WTC11 (cell line): Measurements from ENCODE around the gene ZNF512B. TPM values are rescaled to one million over a fixed set of nuclear protein-coding genes. Genes with fewer than 3 reads are reported as not detected.
A peak's percentile ranks its signal among the peaks of the same experiment; 100 is the strongest.

ENCODE experiments used
- AR ChIP-seq: fragments of 250-450 bp; sonication (Bioruptor Pico); IDR thresholded peaks from 2 replicates; pipeline ENCODE4 v1.9.0; 2021; ENCODE audit warnings: mild to moderate bottlenecking
- ATF6 ChIP-seq: sonication (generic); formaldehyde crosslinking; IDR thresholded peaks from 2 replicates; pipeline ENCODE4 v1.8.1; 2023; ENCODE audit warnings: mild to moderate bottlenecking, missing genetic modification reagents
- ELF4 ChIP-seq: sonication (generic); formaldehyde crosslinking; IDR thresholded peaks from 2 replicates; pipeline ENCODE4 v1.8.1; 2022; ENCODE audit warnings: low read depth, mild to moderate bottlenecking, moderate library complexity, missing genetic modification reagents
- FOXJ3 ChIP-seq: sonication (generic); formaldehyde crosslinking; IDR thresholded peaks from 2 replicates; pipeline ENCODE4 v1.9.0; 2021; ENCODE audit warnings: missing genetic modification reagents, mild to moderate bottlenecking, borderline replicate concordance
- FOXP4 ChIP-seq: sonication (generic); formaldehyde crosslinking; IDR thresholded peaks from 2 replicates; pipeline ENCODE4 v1.8.0; 2022; ENCODE audit warnings: mild to moderate bottlenecking, missing genetic modification reagents
- GTF2I ChIP-seq: fragments of 250-450 bp; sonication (Bioruptor Pico); conservative IDR thresholded peaks from 2 replicates; pipeline ENCODE4 v1.4.0; 2021; ENCODE audit warnings: mild to moderate bottlenecking
- JAZF1 ChIP-seq: fragments of 250-450 bp; sonication (Bioruptor Pico); IDR thresholded peaks from 2 replicates; pipeline ENCODE4 v1.9.0; 2021; ENCODE audit warnings: moderate library complexity, mild to moderate bottlenecking, inconsistent platforms
- MYBL2 ChIP-seq: sonication (generic); formaldehyde crosslinking; IDR thresholded peaks from 2 replicates; pipeline ENCODE4 v1.8.1; 2023; ENCODE audit warnings: mild to moderate bottlenecking, moderate library complexity, missing genetic modification reagents
- NR2C2 ChIP-seq: sonication (generic); formaldehyde crosslinking; IDR thresholded peaks from 2 replicates; pipeline ENCODE4 v1.8.0; 2022; ENCODE audit warnings: mild to moderate bottlenecking, missing genetic modification reagents
- TEAD1 ChIP-seq: sonication (generic); formaldehyde crosslinking; IDR thresholded peaks from 2 replicates; pipeline ENCODE4 v1.8.0; 2022; ENCODE audit warnings: mild to moderate bottlenecking, missing genetic modification reagents
- TEAD4 ChIP-seq: sonication (generic); formaldehyde crosslinking; IDR thresholded peaks from 2 replicates; pipeline ENCODE4 v1.8.0; 2022; ENCODE audit warnings: mild to moderate bottlenecking, missing genetic modification reagents
- ZNF121 ChIP-seq: sonication (generic); formaldehyde crosslinking; IDR thresholded peaks from 2 replicates; pipeline ENCODE4 v1.8.0; 2023; ENCODE audit warnings: missing genetic modification reagents
- ZNF396 ChIP-seq: fragments of 250-450 bp; sonication (Bioruptor Pico); IDR thresholded peaks from 2 replicates; pipeline ENCODE4 v1.8.0; 2021; ENCODE audit warnings: mild to moderate bottlenecking, moderate library complexity, borderline replicate concordance
- ZNF532 ChIP-seq: fragments of 250-450 bp; sonication (Bioruptor Pico); IDR thresholded peaks from 2 replicates; pipeline ENCODE4 v1.9.0; 2021; ENCODE audit warnings: mild to moderate bottlenecking, borderline replicate concordance
- total RNA-seq: library from RNA; stranded (reverse); gene quantifications from 3 replicates; pipeline ENCODE4 v1.2.3, GENCODE V29; 2021
- TF ChIP-seq, protein P1 (sequence below): sonication (generic); formaldehyde crosslinking; IDR thresholded peaks from 2 replicates; pipeline ENCODE4 v1.8.1; 2022; ENCODE audit warnings: low read depth, missing genetic modification reagents, borderline replicate concordance
- TF ChIP-seq, protein P2 (sequence below): sonication (generic); formaldehyde crosslinking; IDR thresholded peaks from 2 replicates; pipeline ENCODE4 v1.8.1; 2022; ENCODE audit warnings: low read depth, mild to moderate bottlenecking, moderate library complexity, missing genetic modification reagents, borderline replicate concordance
- TF ChIP-seq, protein P3 (sequence below): sonication (generic); formaldehyde crosslinking; IDR thresholded peaks from 2 replicates; pipeline ENCODE4 v1.8.1; 2023; ENCODE audit warnings: mild to moderate bottlenecking, missing genetic modification reagents
- TF ChIP-seq, protein P4 (sequence below): sonication (generic); formaldehyde crosslinking; IDR thresholded peaks from 2 replicates; pipeline ENCODE4 v1.8.0; 2022; ENCODE audit warnings: missing genetic modification reagents

ZNF512B gene
- total RNA-seq, 1 experiment from 2014 or later, result 23.3 TPM

- TF ChIP-seq, protein P1, sequence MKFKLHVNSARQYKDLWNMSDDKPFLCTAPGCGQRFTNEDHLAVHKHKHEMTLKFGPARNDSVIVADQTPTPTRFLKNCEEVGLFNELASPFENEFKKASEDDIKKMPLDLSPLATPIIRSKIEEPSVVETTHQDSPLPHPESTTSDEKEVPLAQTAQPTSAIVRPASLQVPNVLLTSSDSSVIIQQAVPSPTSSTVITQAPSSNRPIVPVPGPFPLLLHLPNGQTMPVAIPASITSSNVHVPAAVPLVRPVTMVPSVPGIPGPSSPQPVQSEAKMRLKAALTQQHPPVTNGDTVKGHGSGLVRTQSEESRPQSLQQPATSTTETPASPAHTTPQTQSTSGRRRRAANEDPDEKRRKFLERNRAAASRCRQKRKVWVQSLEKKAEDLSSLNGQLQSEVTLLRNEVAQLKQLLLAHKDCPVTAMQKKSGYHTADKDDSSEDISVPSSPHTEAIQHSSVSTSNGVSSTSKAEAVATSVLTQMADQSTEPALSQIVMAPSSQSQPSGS (CRISPR knock-in tag), result no peak
- TF ChIP-seq TEAD1 (CRISPR knock-in tag) (peak; percentile 77; the same call in 1 of the 2 replicates), ZNF532 (CRISPR knock-in tag) (no peak), ELF4 (CRISPR knock-in tag) (no peak), AR (no peak), FOXJ3 (no peak), NR2C2 (CRISPR knock-in tag) (peak; percentile 98), TEAD4 (CRISPR knock-in tag) (no peak), ZNF396 (CRISPR knock-in tag) (no peak), FOXP4 (CRISPR knock-in tag) (peak; percentile 83; the same call in 1 of the 2 replicates), GTF2I (CRISPR knock-in tag) (no peak), ZNF121 (CRISPR knock-in tag) (no peak), MYBL2 (CRISPR knock-in tag) (0 out of 2 replicates have a peak, but pooled peaks have one; percentile 66), ATF6 (CRISPR knock-in tag) (no peak), JAZF1 (CRISPR knock-in tag) (no peak)
- TF ChIP-seq, protein P2, sequence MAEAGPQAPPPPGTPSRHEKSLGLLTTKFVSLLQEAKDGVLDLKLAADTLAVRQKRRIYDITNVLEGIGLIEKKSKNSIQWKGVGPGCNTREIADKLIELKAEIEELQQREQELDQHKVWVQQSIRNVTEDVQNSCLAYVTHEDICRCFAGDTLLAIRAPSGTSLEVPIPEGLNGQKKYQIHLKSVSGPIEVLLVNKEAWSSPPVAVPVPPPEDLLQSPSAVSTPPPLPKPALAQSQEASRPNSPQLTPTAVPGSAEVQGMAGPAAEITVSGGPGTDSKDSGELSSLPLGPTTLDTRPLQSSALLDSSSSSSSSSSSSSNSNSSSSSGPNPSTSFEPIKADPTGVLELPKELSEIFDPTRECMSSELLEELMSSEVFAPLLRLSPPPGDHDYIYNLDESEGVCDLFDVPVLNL, result no peak
- TF ChIP-seq, protein P3, sequence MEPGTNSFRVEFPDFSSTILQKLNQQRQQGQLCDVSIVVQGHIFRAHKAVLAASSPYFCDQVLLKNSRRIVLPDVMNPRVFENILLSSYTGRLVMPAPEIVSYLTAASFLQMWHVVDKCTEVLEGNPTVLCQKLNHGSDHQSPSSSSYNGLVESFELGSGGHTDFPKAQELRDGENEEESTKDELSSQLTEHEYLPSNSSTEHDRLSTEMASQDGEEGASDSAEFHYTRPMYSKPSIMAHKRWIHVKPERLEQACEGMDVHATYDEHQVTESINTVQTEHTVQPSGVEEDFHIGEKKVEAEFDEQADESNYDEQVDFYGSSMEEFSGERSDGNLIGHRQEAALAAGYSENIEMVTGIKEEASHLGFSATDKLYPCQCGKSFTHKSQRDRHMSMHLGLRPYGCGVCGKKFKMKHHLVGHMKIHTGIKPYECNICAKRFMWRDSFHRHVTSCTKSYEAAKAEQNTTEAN (CRISPR knock-in tag), result 0 out of 2 replicates have a peak, but pooled peaks have one; percentile 54
- TF ChIP-seq, protein P4, sequence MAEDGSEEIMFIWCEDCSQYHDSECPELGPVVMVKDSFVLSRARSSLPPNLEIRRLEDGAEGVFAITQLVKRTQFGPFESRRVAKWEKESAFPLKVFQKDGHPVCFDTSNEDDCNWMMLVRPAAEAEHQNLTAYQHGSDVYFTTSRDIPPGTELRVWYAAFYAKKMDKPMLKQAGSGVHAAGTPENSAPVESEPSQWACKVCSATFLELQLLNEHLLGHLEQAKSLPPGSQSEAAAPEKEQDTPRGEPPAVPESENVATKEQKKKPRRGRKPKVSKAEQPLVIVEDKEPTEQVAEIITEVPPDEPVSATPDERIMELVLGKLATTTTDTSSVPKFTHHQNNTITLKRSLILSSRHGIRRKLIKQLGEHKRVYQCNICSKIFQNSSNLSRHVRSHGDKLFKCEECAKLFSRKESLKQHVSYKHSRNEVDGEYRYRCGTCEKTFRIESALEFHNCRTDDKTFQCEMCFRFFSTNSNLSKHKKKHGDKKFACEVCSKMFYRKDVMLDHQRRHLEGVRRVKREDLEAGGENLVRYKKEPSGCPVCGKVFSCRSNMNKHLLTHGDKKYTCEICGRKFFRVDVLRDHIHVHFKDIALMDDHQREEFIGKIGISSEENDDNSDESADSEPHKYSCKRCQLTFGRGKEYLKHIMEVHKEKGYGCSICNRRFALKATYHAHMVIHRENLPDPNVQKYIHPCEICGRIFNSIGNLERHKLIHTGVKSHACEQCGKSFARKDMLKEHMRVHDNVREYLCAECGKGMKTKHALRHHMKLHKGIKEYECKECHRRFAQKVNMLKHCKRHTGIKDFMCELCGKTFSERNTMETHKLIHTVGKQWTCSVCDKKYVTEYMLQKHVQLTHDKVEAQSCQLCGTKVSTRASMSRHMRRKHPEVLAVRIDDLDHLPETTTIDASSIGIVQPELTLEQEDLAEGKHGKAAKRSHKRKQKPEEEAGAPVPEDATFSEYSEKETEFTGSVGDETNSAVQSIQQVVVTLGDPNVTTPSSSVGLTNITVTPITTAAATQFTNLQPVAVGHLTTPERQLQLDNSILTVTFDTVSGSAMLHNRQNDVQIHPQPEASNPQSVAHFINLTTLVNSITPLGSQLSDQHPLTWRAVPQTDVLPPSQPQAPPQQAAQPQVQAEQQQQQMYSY (CRISPR knock-in tag), result no peak
Observed at GRCh38 chr20:63980806-63981728, 11.3 kb upstream of the ZNF512B start, which contains the start of gene PRPF6 (continued).
